Mesenchymal stem cell (in vitro differentiated cells and primary cell): ENCODE results near the gene FLT4.

ENCODE experiments used
- DNase-seq: peaks from one replicate; pipeline ENCODE4 v3.0.0-alpha.2; 2013
- H2AFZ ChIP-seq: one replicate; pipeline ENCODE4 v1.6.1; 2013; ENCODE audit warnings: low read depth, mild to moderate bottlenecking, control low read depth, inconsistent platforms, low read length, moderate library complexity
- H2AK5ac ChIP-seq: 2 replicates; pipeline ENCODE4 v1.6.1; 2013; ENCODE audit warnings: low read length, moderate library complexity, mild to moderate bottlenecking, inconsistent platforms; ENCODE audit not compliant: severe bottlenecking
- H2BK120ac ChIP-seq: one replicate; pipeline ENCODE4 v1.6.1; 2013; ENCODE audit warnings: low read depth, mild to moderate bottlenecking, inconsistent platforms, low read length, moderate library complexity
- H2BK12ac ChIP-seq, 2 experiments: one replicate each; pipeline ENCODE4 v1.6.1; 2013; ENCODE audit warnings: inconsistent platforms in 2 of 2, low read length in 2 of 2, mild to moderate bottlenecking in 2 of 2, moderate library complexity in 2 of 2, control low read depth in 1 of 2
- H2BK15ac ChIP-seq: one replicate; pipeline ENCODE4 v1.6.1; 2013; ENCODE audit warnings: mild to moderate bottlenecking, low read depth, inconsistent platforms; ENCODE audit not compliant: poor library complexity, severe bottlenecking
- H2BK5ac ChIP-seq: 2 replicates; pipeline ENCODE4 v1.6.1; 2013; ENCODE audit warnings: low read depth, mild to moderate bottlenecking, low read length, control low read depth, inconsistent platforms; ENCODE audit not compliant: poor library complexity, severe bottlenecking
- H3K14ac ChIP-seq, 2 experiments: one replicate each; pipeline ENCODE4 v1.6.1; 2013; ENCODE audit warnings: inconsistent platforms in 2 of 2, low read length in 2 of 2, control low read depth in 1 of 2, mild to moderate bottlenecking in 1 of 2, moderate library complexity in 1 of 2
- H3K18ac ChIP-seq, 2 experiments: one replicate each; pipeline ENCODE4 v1.6.1; 2013; ENCODE audit warnings: inconsistent platforms in 2 of 2, low read length in 2 of 2, control low read depth in 1 of 2, low read depth in 1 of 2, mild to moderate bottlenecking in 1 of 2
- H3K23ac ChIP-seq, 2 experiments: one replicate each; pipeline ENCODE4 v1.6.1; 2013; ENCODE audit warnings: inconsistent platforms in 2 of 2, low read length in 2 of 2, mild to moderate bottlenecking in 2 of 2, moderate library complexity in 2 of 2, control low read depth in 1 of 2
- H3K27ac ChIP-seq: 2 replicates; pipeline ENCODE4 v1.5.1; 2013; ENCODE audit warnings: mild to moderate bottlenecking, moderate library complexity, low read length, control low read depth, inconsistent platforms; ENCODE audit not compliant: poor library complexity, severe bottlenecking
- H3K27me3 ChIP-seq, 2 experiments: 2 replicates each; pipeline versions ENCODE4 v1.6.1 to v1.7.0; 2013; ENCODE audit warnings: low read length in 2 of 2, mild to moderate bottlenecking in 2 of 2, moderate library complexity in 2 of 2, control low read depth in 1 of 2, inconsistent platforms in 1 of 2; ENCODE audit not compliant: control insufficient read depth in 1 of 2, insufficient read depth in 1 of 2
- H3K36me3 ChIP-seq, 2 experiments: 2 replicates each; pipeline versions ENCODE4 v1.6.1 to v1.7.0; 2013; ENCODE audit warnings: low read length in 2 of 2, control low read depth in 1 of 2, inconsistent platforms in 1 of 2, low read depth in 1 of 2, mild to moderate bottlenecking in 1 of 2; ENCODE audit not compliant: insufficient read depth in 2 of 2, control insufficient read depth in 1 of 2
- H3K4ac ChIP-seq, 2 experiments: one replicate each; pipeline ENCODE4 v1.6.1; 2013; ENCODE audit warnings: inconsistent platforms in 2 of 2, low read length in 2 of 2, mild to moderate bottlenecking in 2 of 2, moderate library complexity in 2 of 2, control low read depth in 1 of 2, low read depth in 1 of 2
- H3K4me1 ChIP-seq: 2 replicates; pipeline ENCODE4 v1.6.1; 2013; ENCODE audit warnings: low read depth, low read length, control low read depth; ENCODE audit not compliant: control insufficient read depth, insufficient read depth
- H3K4me2 ChIP-seq: 2 replicates; pipeline ENCODE4 v1.6.1; 2013; ENCODE audit warnings: low read length, mild to moderate bottlenecking, inconsistent platforms; ENCODE audit not compliant: poor library complexity, severe bottlenecking
- H3K4me3 ChIP-seq, 2 experiments: 2 replicates each; pipeline versions ENCODE4 v1.5.1 to v1.7.0; 2013; ENCODE audit warnings: low read length in 2 of 2, mild to moderate bottlenecking in 2 of 2, control low read depth in 1 of 2, low read depth in 1 of 2; ENCODE audit not compliant: insufficient read depth in 1 of 2
- H3K79me1 ChIP-seq: replicated peaks from 2 replicates; pipeline ENCODE4 v1.6.1; 2013; ENCODE audit warnings: mild to moderate bottlenecking, control low read depth, low read length, inconsistent platforms; ENCODE audit not compliant: poor library complexity, severe bottlenecking
- H3K9ac ChIP-seq: 2 replicates; pipeline ENCODE4 v1.7.0; 2013; ENCODE audit warnings: mild to moderate bottlenecking, low read length, moderate library complexity
- H3K9me3 ChIP-seq: 2 replicates; pipeline ENCODE4 v1.7.0; 2013; ENCODE audit warnings: mild to moderate bottlenecking, low read length; ENCODE audit not compliant: control insufficient read depth
- H4K8ac ChIP-seq: one replicate; pipeline ENCODE4 v1.6.1; 2013; ENCODE audit warnings: inconsistent platforms, mild to moderate bottlenecking, low read length, moderate library complexity
- H4K91ac ChIP-seq: one replicate; pipeline ENCODE4 v1.6.1; 2013; ENCODE audit warnings: mild to moderate bottlenecking, low read length, inconsistent platforms
- WGBS: methylation state at CpG from one replicate; pipeline ENCODE4 v1.1.7; 2013; ENCODE audit warnings: mixed read lengths; 5-methylcytosine and 5-hydroxymethylcytosine counted together

FLT4 gene

GRCh38 chr5:180620014-180620413, 29.4 kb downstream of the FLT4 start:
- Histone ChIP-seq H3K23ac (no peak overlapping the region), H2BK12ac (no peak overlapping the region)
- WGBS, result 93% methylated on average over 14 of the region's 14 CpGs

GRCh38 chr5:180619563-180619915, 29.9 kb downstream of the FLT4 start:
- no peak overlapping the region for H3K14ac ChIP-seq
- no peak overlapping the region for H3K18ac ChIP-seq
- WGBS, result 85% methylated on average over 22 of the region's 22 CpGs
- H3K9me3 ChIP-seq, result no peaks in the 10 kb centered on the region
- no peak overlapping the region for H2AFZ ChIP-seq
- peaks cover 20 to 28% of the 10 kb centered on the region in 2 experiments for H3K27me3 ChIP-seq
- no peak overlapping the region for H3K23ac ChIP-seq
- H3K4ac ChIP-seq, result no peak overlapping the region
- no peak overlapping the region for H2BK15ac ChIP-seq
- H3K79me1 ChIP-seq, result no peaks in the 10 kb centered on the region
- no peak overlapping the region for H3K9ac ChIP-seq
- H3K4me2 ChIP-seq, result no peak overlapping the region
- H4K8ac ChIP-seq, result no peak overlapping the region
- H2BK12ac ChIP-seq, result no peak overlapping the region
- no peak overlapping the region for H2BK5ac ChIP-seq
- H2AK5ac ChIP-seq, result no peak overlapping the region
- no peak for DNase-seq
- H2BK120ac ChIP-seq, result no peak overlapping the region
- no peak overlapping the region for H3K4me3 ChIP-seq
- no peak overlapping the region for H4K91ac ChIP-seq
- H3K27ac ChIP-seq, result no peak overlapping the region
- H3K36me3 ChIP-seq, result no peaks in the 10 kb centered on the region
- H3K4me1 ChIP-seq, result peaks cover 15% of the 10 kb centered on the region

More at GRCh38 chr5:180620014-180620413, 29.4 kb downstream of the FLT4 start:
- Histone ChIP-seq H3K9me3 (no peaks in the 10 kb centered on the region), H3K79me1 (no peaks in the 10 kb centered on the region), H2AK5ac (no peak overlapping the region), H4K8ac (no peak overlapping the region), H4K91ac (no peak overlapping the region), H3K4me3 (no peak overlapping the region), H3K27me3 (peaks cover 20 to 30% of the 10 kb centered on the region in 2 experiments), H3K27ac (no peak overlapping the region), H3K18ac (no peak overlapping the region), H3K14ac (no peak overlapping the region), H3K4me2 (no peak overlapping the region), H3K9ac (no peak overlapping the region), H3K36me3 (no peaks in the 10 kb centered on the region), H3K4me1 (peaks cover 15% of the 10 kb centered on the region), H2BK5ac (no peak overlapping the region), H2BK15ac (no peak overlapping the region), H2BK120ac (no peak overlapping the region), H2AFZ (no peak overlapping the region), H3K4ac (no peak overlapping the region)
- no peak for DNase-seq

GRCh38 chr5:180618829-180619562, 30.4 kb downstream of the FLT4 start:
- 3% methylated on average over 37 of the region's 90 CpGs for WGBS
- no peaks in the 10 kb centered on the region for H3K36me3 ChIP-seq

GRCh38 chr5:180618487-180618828, 30.9 kb downstream of the FLT4 start:
- H3K18ac ChIP-seq, result no peak overlapping the region
- H4K91ac ChIP-seq, result no peak overlapping the region
- H3K27ac ChIP-seq, result no peak overlapping the region
- no peak overlapping the region for H2BK5ac ChIP-seq
- DNase-seq, result no peak
- no peak overlapping the region for H2AK5ac ChIP-seq
- no peaks in the 10 kb centered on the region for H3K79me1 ChIP-seq
- H3K4me2 ChIP-seq, result peak overlapping the region; percentile 91
- H3K4me3 ChIP-seq, result peak overlapping the region; percentile 47 to 51
- no peaks in the 10 kb centered on the region for H3K36me3 ChIP-seq
- no peak overlapping the region for H3K9ac ChIP-seq
- H3K9me3 ChIP-seq, result no peaks in the 10 kb centered on the region
- H2AFZ ChIP-seq, result no peak overlapping the region
- H2BK15ac ChIP-seq, result no peak overlapping the region
- peaks cover 18% of the 10 kb centered on the region for H3K4me1 ChIP-seq
- H2BK120ac ChIP-seq, result no peak overlapping the region
- H3K14ac ChIP-seq, result no peak overlapping the region
- no peak overlapping the region for H3K4ac ChIP-seq
- WGBS, result 12% methylated on average over 15 of the region's 15 CpGs
- H3K23ac ChIP-seq, result no peak overlapping the region
- H2BK12ac ChIP-seq, result no peak overlapping the region
- H4K8ac ChIP-seq, result no peak overlapping the region
- H3K27me3 ChIP-seq, result peaks cover 20 to 28% of the 10 kb centered on the region in 2 experiments

More at GRCh38 chr5:180618829-180619562, 30.4 kb downstream of the FLT4 start:
- Histone ChIP-seq H3K9ac (no peak overlapping the region), H3K79me1 (no peaks in the 10 kb centered on the region), H3K4me1 (peaks cover 15% of the 10 kb centered on the region), H3K4me3 (peak overlapping the region; percentile 47 to 51), H2BK15ac (no peak overlapping the region), H3K9me3 (no peaks in the 10 kb centered on the region), H3K27me3 (peaks cover 20 to 28% of the 10 kb centered on the region in 2 experiments), H3K23ac (no peak overlapping the region), H4K8ac (no peak overlapping the region), H2AFZ (no peak overlapping the region), H2BK5ac (no peak overlapping the region), H3K4ac (no peak overlapping the region), H2AK5ac (no peak overlapping the region), H3K14ac (no peak overlapping the region), H3K18ac (no peak overlapping the region), H3K27ac (no peak overlapping the region), H2BK12ac (no peak overlapping the region), H4K91ac (no peak overlapping the region), H2BK120ac (no peak overlapping the region), H3K4me2 (peak overlapping the region; percentile 91)
- DNase-seq, result peak; percentile 48
